K562 (cell line): ENCODE results near the gene LZTFL1. TPM values are rescaled to one million over a fixed set of nuclear protein-coding genes. Genes with fewer than 3 reads are reported as not detected.

ENCODE experiments used
- ATAC-seq: fragments of 200-7000 bp; cut with Tn5 transposase; 3 replicates; pipeline ENCODE4 v1.9.1; 2020; ENCODE audit warnings: moderate library complexity
- BruUV-seq: library from RNA; stranded (reverse); fragments of 400-500 nt; replicated peaks from 2 replicates; lab custom pipeline; 2021; lab: Mats Ljungman, UMichigan
- CTCF ChIA-PET: fragments of 300-600 bp; formaldehyde crosslinking; extraction: SDS; loops from one replicate; lab custom pipeline; 2021; ENCODE audit warnings: low intra/inter-chr PET ratio; lab: Yijun Ruan, JAX
- POLR2A ChIA-PET: fragments of 300-600, 350-650 bp; sonication (Branson Sonifier 250); formaldehyde crosslinking; extraction: SDS; loops from one replicate; lab custom pipeline; 2021; ENCODE audit warnings: antibody characterized with exemption, inconsistent platforms; lab: Yijun Ruan, JAX
- DNase-seq, 4 experiments: peaks; one replicate each; pipeline versions ENCODE4 v3.0.0 to v3.0.0-alpha.2; 2011 to 2018; ENCODE audit warnings: low spot score in 3 of 4, mixed read lengths in 3 of 4; ENCODE audit errors: extremely low read depth in 1 of 4
- FAIRE-seq: peaks from 2 replicates; lab custom pipeline; 2011; peaks lifted over from hg19 to GRCh38; lab: Jason Lieb, UNC
- H2AFZ ChIP-seq: 2 replicates; pipeline ENCODE4 v1.6.0; 2011; ENCODE audit warnings: low read depth, low read length, control low read depth, inconsistent platforms
- H3K27ac ChIP-seq: fragments of 200-600 bp; 3 replicates; pipeline ENCODE4 v1.8.0; 2011; ENCODE audit warnings: low read depth, mild to moderate bottlenecking, control low read depth, inconsistent platforms, low read length, moderate library complexity, mixed read lengths; ENCODE audit errors: extremely low read depth
- H3K27me3 ChIP-seq, 2 experiments: fragments of 300-600 bp in 1 of 2; 2 replicates in 1 of 2; 3 replicates in 1 of 2; pipeline versions ENCODE4 v1.6.0 to v1.8.0; 2011; ENCODE audit warnings: inconsistent platforms in 2 of 2, low read length in 2 of 2, mild to moderate bottlenecking in 1 of 2, mixed read lengths in 1 of 2, moderate library complexity in 1 of 2; ENCODE audit not compliant: control insufficient read depth in 2 of 2, insufficient read depth in 2 of 2
- H3K36me3 ChIP-seq: fragments of 300-600 bp; 3 replicates; pipeline ENCODE4 v1.8.0; 2011; ENCODE audit warnings: mild to moderate bottlenecking, low read length, inconsistent platforms; ENCODE audit not compliant: control insufficient read depth, insufficient read depth
- H3K4me1 ChIP-seq, 2 experiments: fragments of 200-600 bp in 1 of 2; replicated peaks in 1 of 2; 2 replicates in 1 of 2; 3 replicates in 1 of 2; pipeline versions ENCODE4 v1.5.1 to v1.8.0; 2011; ENCODE audit warnings: inconsistent platforms in 2 of 2, low read length in 2 of 2, mild to moderate bottlenecking in 1 of 2, mixed read lengths in 1 of 2, moderate library complexity in 1 of 2; ENCODE audit not compliant: control insufficient read depth in 2 of 2, insufficient read depth in 2 of 2
- H3K4me2 ChIP-seq: 2 replicates; pipeline ENCODE4 v1.6.1; 2011; ENCODE audit warnings: low read length, control low read depth, inconsistent platforms, mixed read lengths; ENCODE audit not compliant: insufficient read depth
- H3K4me3 ChIP-seq: fragments of 200-600 bp; sonication (generic), shearing (Covaris generic); 2 replicates; pipeline ENCODE4 v1.5.1; 2016; ENCODE audit warnings: control low read depth, inconsistent platforms
- H3K79me2 ChIP-seq: fragments of 200-600 bp; 3 replicates; pipeline ENCODE4 v1.8.0; 2011; ENCODE audit warnings: low read length, inconsistent platforms; ENCODE audit not compliant: control insufficient read depth, insufficient read depth
- H3K9ac ChIP-seq, 2 experiments: 2 replicates each; pipeline versions ENCODE4 v1.6.0 to v1.6.1; 2011; ENCODE audit warnings: low read depth in 2 of 2, low read length in 2 of 2, control low read depth in 1 of 2, inconsistent platforms in 1 of 2, mild to moderate bottlenecking in 1 of 2, mixed read lengths in 1 of 2; ENCODE audit not compliant: insufficient read depth in 1 of 2
- H3K9me1 ChIP-seq: one replicate; pipeline ENCODE4 v1.6.0; 2011; ENCODE audit warnings: inconsistent platforms, mild to moderate bottlenecking, low read length, moderate library complexity; ENCODE audit not compliant: control insufficient read depth, insufficient read depth
- H3K9me3 ChIP-seq: replicated peaks from 2 replicates; pipeline ENCODE4 v1.5.1; 2011; ENCODE audit warnings: low read depth, low read length, inconsistent platforms; ENCODE audit not compliant: control insufficient read depth, insufficient read depth
- H4K20me1 ChIP-seq: replicated peaks from 2 replicates; pipeline ENCODE4 v1.6.1; 2011; ENCODE audit warnings: low read length, inconsistent platforms, mixed read lengths; ENCODE audit not compliant: control insufficient read depth, insufficient read depth
- BRF1 ChIP-seq: IDR thresholded peaks from 3 replicates; pipeline ENCODE4 v1.6.1; 2011; ENCODE audit warnings: borderline replicate concordance, mild to moderate bottlenecking; ENCODE audit not compliant: insufficient read length; ENCODE audit errors: extremely low read depth
- FOXJ2 ChIP-seq: fragments of 200-800 bp; sonication (Bioruptor generic); IDR thresholded peaks from 2 replicates; pipeline ENCODE4 v1.6.1; 2016; ENCODE audit warnings: missing genetic modification characterization, missing compliant biosample characterization
- JUNB ChIP-seq: fragments of 450-650 bp; formaldehyde crosslinking; conservative IDR thresholded peaks from 2 replicates; pipeline ENCODE4 v1.4.0; 2020; ENCODE audit warnings: mild to moderate bottlenecking
- LARP7 ChIP-seq: fragments of 450-650 bp; IDR thresholded peaks from 2 replicates; pipeline ENCODE4 v1.6.1; 2016
- TFE3 ChIP-seq: fragments of 450-650 bp; formaldehyde crosslinking; IDR thresholded peaks from 2 replicates; pipeline ENCODE4 v1.4.0; 2020; ENCODE audit warnings: mild to moderate bottlenecking, mixed read lengths
- ZNF23 ChIP-seq: fragments of 250-450 bp; sonication (Bioruptor Pico); IDR thresholded peaks from 2 replicates; pipeline ENCODE4 v1.4.0; 2020; ENCODE audit warnings: mild to moderate bottlenecking
- ZNF76 ChIP-seq: fragments of 250-450 bp; sonication (Bioruptor Pico); IDR thresholded peaks from 2 replicates; pipeline ENCODE4 v1.4.0; 2020; ENCODE audit warnings: mild to moderate bottlenecking, moderate library complexity, borderline replicate concordance
- ZNF764 ChIP-seq: fragments of 250-450 bp; sonication (Bioruptor Pico); IDR thresholded peaks from 2 replicates; pipeline ENCODE4 v1.4.0; 2020; ENCODE audit warnings: low read depth, mild to moderate bottlenecking, moderate library complexity
- ZSCAN29 ChIP-seq: fragments of 450-650 bp; IDR thresholded peaks from 2 replicates; pipeline ENCODE4 v1.6.1; 2017
- WGBS: fragments of 100-300 bp; shearing (Covaris generic); methylation state at CpG from one replicate; pipeline ENCODE4 v1.1.6; 2016; ENCODE audit warnings: low coverage, mixed read lengths; ENCODE audit not compliant: insufficient coverage; ENCODE audit errors: missing lambda C conversion rate; 5-methylcytosine and 5-hydroxymethylcytosine counted together
- in situ Hi-C: fragments of 300-500 bp; cut with MboI; formaldehyde crosslinking; loops from 4 replicates; pipeline ENCODE4 v1.15.0; 2018; ENCODE audit warnings: inconsistent platforms, mixed read lengths
- intact Hi-C: fragments of 100-400 bp; cut with micrococcal nuclease; formaldehyde crosslinking; loops from 2 replicates; pipeline ENCODE4 v1.14.2; 2022
- polyA plus RNA-seq, 8 experiments: library from polyadenylated mRNA; depleted of rRNA in 4 of 8; stranded (reverse) in 5 of 8; unstranded in 3 of 8; fragments of >200 nt; fragmentation: Nextera tagmentation in 2 of 8; fragmentation: Illumina TruSeq in 1 of 8; extraction: Ambion mirVana in 2 of 8; extraction: Trizol in 1 of 8; gene quantifications; 2 replicates each; pipeline versions ENCODE4 v1.2.1 to v1.2.3, GENCODE V29; 2011 to 2014; ENCODE audit warnings: inconsistent platforms in 1 of 8, missing spikeins in 1 of 8
- total RNA-seq, 7 experiments: library from RNA; depleted of rRNA in 6 of 7; stranded (reverse); fragments of >200 nt in 6 of 7; fragmentation: Illumina TruSeq in 2 of 7; extraction: Trizol in 2 of 7; gene quantifications; 2 replicates each; pipeline versions ENCODE4 v1.2.1 to v1.2.3, GENCODE V29; 2011 to 2021; ENCODE audit warnings: low replicate concordance in 1 of 7
- TF ChIP-seq, protein P1 (sequence below): sonication (generic); formaldehyde crosslinking; IDR thresholded peaks from 2 replicates; pipeline ENCODE4 v1.4.0; 2020; ENCODE audit warnings: mild to moderate bottlenecking, missing genetic modification reagents

LZTFL1 gene
- total and polyA plus RNA-seq, 9 of the 15 experiments (the other 6 are each of a cell fraction or from before 2014, with no cell fraction given) = 10.7 to 33.7 (median 15.3) TPM

GRCh38 chr3:45821127-45821526 lies 20.8 kb downstream of the LZTFL1 start:
- ATAC-seq = no peak
- H3K27me3 ChIP-seq = no peaks in the 10 kb centered on the region
- no peaks in the 10 kb centered on the region for H3K79me2 ChIP-seq
- TF ChIP-seq JUNB (no peak), FOXJ2 (no peak), LARP7 (no peak), ZNF764 (CRISPR knock-in tag) (no peak), BRF1 (no peak), ZNF23 (CRISPR knock-in tag) (no peak), ZSCAN29 (no peak), ZNF76 (CRISPR knock-in tag) (no peak), TFE3 (CRISPR knock-in tag) (no peak)
- TF ChIP-seq, protein P1, sequence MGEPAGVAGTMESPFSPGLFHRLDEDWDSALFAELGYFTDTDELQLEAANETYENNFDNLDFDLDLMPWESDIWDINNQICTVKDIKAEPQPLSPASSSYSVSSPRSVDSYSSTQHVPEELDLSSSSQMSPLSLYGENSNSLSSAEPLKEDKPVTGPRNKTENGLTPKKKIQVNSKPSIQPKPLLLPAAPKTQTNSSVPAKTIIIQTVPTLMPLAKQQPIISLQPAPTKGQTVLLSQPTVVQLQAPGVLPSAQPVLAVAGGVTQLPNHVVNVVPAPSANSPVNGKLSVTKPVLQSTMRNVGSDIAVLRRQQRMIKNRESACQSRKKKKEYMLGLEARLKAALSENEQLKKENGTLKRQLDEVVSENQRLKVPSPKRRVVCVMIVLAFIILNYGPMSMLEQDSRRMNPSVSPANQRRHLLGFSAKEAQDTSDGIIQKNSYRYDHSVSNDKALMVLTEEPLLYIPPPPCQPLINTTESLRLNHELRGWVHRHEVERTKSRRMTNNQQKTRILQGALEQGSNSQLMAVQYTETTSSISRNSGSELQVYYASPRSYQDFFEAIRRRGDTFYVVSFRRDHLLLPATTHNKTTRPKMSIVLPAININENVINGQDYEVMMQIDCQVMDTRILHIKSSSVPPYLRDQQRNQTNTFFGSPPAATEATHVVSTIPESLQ = no peak
- TF ChIP-seq, all 486 proteins: peak for 0
- intact Hi-C loops (no loop called here), in situ Hi-C loops (no loop called here)
- H3K4me2 ChIP-seq = no peak overlapping the region
- POLR2A ChIA-PET = interaction anchor here (0.6 kb wide), 1 partner anchor 29 kb away, joined by 3 read pairs; no protein-coding TSS in a partner anchor
- FAIRE-seq (no peak), DNase-seq (no peak)
- H2AFZ ChIP-seq = no peak overlapping the region
- CTCF ChIA-PET = no interaction called here
- H3K36me3 ChIP-seq = 0 out of 3 replicates have a peak, but pooled peaks cover 3% of the 10 kb centered on the region
- no peaks in the 10 kb centered on the region for H3K9me1 ChIP-seq
- no peaks in the 10 kb centered on the region for H3K9me3 ChIP-seq
- 0% methylated on average over 1 of the region's 1 CpG for WGBS
- BruUV-seq = no TSS peak
- H3K27ac ChIP-seq = no peak overlapping the region
- H4K20me1 ChIP-seq = no peaks in the 10 kb centered on the region
- H3K4me3 ChIP-seq = no peak overlapping the region
- no peaks in the 10 kb centered on the region for H3K4me1 ChIP-seq
- no peak overlapping the region for H3K9ac ChIP-seq
